Stimulated activated CD8-positive, alpha-beta memory T cell treated with anti-CD3 and anti-CD28 coated beads, Interleukin-15, amount 100 ng/mL, for 1 hour (primary cell): ENCODE data around the gene YJEFN3.

Experiments
- DNase-seq: peaks from one replicate; pipeline ENCODE4 v3.0.0-alpha.2; 2020; ENCODE audit warnings: low read depth

The YJEFN3 gene

DNA sequence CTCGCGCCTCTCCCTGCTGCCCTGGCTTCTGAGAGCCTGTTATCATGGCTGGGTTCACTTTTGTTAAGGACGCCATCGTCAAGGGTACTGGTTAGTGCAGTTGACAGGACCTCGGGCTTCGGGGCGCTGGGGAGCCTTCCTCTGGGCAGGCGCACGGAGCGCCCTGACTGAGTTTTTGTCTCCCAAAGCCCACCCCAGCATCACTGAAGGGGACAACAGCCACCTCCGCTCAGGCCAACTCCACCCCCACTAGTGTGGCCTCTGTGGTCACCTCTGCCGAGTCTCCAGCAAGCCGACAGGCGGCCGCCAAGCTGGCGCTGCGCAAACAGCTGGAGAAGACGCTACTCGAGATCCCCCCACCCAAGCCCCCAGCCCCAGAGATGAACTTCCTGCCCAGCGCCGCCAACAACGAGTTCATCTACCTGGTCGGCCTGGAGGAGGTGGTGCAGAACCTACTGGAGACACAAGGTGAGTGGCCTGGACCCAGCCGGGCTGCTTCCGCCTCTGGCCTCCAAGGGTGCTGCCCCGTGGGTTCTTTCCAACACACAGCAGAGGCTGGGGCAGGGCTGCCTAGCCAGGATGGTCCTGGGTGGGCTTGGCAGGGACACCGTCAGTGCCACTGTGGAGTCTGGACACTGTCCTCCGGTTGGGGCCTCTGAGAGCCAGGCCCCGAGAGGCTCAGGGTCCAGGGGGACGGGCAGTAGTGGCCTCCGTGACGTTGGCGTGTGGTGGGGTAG, 30.3 kb upstream of the YJEFN3 start:
- no peak for DNase-seq

- DNase-seq: no peak
These were observed 29.3 kb upstream of the YJEFN3 start for GRCh38 chr19:19499272-19499995.

DNA sequence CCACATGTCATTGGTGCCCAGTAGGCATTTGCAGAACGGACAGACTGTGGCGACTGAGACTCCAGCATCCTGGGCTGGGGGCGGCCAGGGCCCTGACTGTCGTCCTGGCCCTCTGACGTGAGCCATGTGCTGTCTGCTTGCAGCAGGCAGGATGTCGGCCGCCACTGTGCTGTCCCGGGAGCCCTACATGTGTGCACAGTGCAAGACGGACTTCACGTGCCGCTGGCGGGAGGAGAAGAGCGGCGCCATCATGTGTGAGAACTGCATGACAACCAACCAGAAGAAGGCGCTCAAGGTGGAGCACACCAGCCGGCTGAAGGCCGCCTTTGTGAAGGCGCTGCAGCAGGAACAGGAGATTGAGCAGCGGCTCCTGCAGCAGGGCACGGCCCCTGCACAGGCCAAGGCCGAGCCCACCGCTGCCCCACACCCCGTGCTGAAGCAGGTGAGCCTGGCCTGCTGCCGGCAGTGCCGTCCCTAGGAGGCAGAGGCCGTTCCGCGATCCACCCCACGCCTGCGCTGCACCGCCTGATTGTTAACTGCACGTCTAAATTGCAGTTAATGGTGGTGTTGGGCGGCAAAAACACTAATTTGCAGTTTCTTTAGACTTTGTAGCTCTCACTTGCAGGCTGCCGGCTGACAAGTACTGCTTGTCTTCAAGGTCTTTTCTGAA, 27.6 kb upstream of the YJEFN3 start:
- no peak for DNase-seq

GRCh38 chr19:19501798-19502197, 26.9 kb upstream of the YJEFN3 start:
- DNase-seq: no peak

DNA sequence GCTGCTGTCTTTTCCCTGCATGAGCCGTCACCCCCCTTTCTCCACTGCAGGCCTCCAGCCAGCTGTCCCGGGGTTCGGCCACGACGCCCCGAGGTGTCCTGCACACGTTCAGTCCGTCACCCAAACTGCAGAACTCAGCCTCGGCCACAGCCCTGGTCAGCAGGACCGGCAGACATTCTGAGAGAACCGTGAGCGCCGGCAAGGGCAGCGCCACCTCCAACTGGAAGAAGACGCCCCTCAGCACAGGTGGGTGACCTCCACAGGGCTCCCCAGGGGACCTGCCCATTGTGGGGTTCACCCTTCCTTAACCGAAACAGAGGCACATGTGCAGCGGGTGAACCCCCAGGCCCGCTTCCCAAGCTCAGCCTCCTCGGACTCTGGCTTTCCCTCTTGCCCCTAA, 26.4 kb upstream of the YJEFN3 start:
- no peak for DNase-seq

DNA sequence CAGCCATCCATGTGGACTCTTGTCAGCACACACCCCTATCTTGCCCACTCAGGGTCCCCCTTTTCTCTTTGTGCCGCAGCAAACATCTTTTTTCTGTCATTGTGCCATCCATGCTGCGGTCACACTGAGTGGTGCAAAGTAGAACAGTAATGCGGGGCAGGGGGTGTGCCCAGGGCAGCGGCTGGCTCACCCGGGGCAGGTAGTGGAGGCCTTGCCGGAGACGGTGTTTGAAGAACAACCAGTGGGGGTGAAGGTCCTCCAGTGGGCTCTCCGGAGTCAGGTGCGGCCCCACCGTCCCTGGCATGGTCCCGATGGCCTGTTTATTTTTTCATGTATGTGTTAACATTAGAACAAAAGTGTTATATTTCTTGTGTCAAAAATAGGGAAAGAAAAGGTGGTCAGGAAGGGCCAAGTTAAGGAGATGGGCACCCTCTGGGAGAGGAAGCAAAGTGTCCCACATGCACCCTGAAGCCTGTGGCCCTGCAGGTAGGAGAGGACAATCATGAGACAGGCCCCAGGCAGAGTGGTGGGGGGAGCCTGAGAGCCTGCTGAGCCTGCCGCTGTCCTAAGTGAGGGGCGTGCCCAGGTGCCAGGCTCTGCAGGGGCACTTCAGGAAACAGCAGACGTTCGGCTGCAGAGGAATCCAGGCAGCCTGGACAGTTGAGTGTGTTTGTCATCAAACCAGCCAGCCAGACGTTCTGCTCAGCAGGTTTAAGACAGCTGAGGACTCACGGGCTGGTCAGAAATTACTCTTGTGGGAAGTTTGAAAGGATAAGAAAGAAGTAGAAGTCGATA, 25.7 kb upstream of the YJEFN3 start:
- no peak for DNase-seq

DNA sequence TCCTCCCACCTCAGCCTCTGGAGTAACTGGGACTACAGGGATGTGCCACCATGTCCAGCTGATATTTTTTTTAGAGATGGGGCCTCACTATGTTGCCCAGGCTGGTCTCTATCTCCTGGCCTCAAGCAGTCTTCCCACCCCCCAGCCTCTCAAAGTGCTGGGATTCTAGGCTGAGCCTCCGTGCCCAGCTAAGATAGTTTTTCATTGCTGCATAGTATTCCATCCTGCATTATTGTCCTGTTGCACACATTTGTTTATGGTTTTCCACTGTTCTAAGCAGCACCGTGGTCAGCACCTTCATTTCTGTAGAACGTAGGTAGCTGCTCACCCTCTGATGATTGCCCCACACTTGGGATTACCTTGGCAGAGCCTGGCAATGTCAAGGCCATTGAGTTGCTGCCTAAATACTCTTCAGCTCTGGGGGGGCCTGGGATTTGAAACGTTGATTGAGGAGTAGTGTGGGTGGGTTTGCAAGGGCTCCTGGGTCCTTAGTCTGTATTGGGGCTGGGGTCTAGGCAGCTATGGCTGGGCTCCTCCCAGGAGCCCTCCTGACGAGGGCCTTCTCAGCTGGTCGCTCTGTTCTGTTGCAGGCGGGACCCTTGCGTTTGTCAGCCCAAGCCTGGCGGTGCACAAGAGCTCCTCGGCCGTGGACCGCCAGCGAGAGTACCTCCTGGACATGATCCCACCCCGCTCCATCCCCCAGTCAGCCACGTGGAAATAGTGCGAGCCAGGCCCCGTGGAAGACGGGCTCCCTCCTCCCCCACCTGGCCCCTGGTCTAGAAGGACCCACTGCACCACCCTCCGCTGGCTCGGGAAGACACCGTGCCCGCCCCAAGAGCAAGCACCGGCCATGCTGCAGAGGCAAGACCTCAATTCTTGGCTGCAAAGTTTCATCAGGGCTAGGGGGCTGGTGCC, 23.7 kb upstream of the YJEFN3 start:
- DNase-seq: no peak

DNA sequence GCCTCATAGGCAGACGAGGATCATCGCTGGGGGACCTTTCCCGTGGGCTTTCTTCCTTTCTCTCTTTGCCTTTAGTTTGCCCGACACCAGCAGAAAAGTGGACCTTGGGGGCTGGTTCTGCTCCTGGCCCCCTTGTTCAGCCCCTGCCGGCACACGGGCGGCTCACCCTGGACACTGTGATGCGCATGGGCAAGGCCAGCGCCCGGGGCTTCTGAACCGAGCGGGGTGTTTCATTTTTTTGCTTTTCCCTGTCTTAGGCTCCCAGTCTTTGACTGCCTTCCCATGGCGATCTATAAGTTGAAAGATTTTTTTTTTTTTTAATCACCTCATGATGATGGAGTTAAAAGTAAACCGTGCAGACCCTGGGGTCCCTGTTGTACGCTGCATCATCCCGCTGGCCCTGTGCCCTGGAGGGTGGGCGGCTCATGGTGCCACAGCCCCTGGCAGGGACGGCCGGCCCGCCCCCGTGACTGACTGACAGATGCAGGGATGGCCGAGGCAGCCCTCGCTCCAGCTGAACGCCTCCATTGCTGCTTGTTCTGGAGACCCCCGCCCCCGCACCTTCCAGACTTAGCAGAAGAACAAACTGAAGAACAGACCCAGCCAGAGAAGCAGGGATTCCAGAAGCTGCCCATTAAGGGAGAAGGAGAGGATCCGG, 22.9 kb upstream of the YJEFN3 start:
- DNase-seq: no peak

GRCh38 chr19:19506592-19506991, 22.1 kb upstream of the YJEFN3 start:
- no peak for DNase-seq

DNA sequence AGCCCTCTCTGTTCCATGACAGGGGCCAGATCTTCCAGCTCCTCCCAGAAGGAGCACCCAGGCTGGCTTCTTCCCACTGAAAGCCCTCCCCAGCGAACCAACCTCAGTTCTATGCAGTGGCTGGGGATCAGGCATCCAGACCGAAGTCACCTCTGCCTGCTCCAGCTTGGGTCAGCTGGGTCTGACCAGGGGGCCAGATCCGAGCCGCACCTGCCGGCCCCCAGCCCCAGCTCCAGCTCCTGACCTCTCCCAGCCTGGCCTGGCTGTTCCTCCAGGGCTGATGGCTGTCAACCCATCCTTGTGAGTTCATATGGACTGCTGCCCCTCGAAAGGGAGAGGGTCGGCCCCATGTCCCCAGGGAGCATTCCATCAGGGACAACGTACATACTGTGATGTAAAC, 21.4 kb upstream of the YJEFN3 start:
- no peak for DNase-seq

- no peak for DNase-seq
These were observed 20.5 kb upstream of the YJEFN3 start for GRCh38 chr19:19508217-19508616.

DNA sequence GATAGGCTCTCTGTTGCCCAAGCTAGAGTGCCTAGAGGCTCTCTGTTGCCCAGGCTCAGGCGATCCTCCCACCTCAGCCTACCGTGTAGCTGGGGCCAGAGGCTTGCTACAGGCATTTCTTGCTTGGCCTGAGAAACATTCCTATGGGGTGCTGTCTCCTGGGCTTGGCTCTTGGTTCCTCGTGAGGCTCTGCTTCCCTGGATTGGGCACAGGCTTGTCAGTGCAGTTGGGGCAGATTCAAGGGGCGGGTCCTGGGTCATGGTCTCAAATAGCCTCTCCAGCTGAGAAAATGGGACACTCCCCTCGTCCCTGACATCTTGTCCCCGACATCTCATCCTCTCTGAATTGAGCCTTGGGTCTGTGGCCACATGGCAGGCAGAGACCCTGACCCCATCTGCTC, 18.3 kb upstream of the YJEFN3 start:
- no peak for DNase-seq

DNA sequence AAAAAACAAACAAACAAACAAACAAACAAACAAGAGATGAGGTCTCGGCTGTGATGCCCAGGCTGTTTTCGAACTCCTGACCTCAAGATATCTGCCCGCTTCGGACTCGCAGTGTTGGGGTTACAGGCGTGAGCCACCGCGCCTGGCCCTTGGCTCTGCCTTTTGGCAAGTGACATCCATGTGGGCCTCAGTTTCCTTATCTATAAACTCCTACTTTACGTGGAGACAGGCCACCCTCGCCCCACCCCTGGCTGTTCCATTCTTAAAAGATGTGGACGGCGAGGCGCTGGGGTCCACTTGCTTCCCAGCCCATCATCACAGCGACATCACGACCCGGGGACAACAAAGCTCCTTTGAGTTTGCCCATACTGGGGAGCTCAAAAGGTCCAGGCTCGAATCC, 15.0 kb upstream of the YJEFN3 start:
- no peak for DNase-seq

DNA sequence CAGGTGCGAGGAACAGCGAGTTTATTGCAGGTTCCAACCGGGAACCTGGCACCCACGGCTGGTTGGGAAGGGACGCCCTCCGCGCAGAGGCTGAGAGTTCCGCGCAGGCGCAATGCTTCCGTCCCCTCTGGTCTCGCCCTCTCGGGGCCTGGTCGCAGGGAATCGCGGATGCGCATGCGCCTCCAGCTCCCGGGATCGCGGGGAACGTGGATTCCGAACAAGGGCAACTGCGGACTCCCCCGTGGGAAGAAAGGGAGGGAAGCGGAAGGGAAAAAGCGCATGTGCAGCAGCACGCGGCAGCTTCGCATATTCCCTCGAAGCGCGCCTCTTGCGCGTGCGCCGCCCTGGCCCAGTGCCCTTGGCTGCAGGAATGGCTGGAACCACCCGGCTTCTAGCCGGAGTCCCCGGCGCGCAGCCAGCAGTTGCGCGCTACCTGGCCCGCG, 14.5 kb upstream of the YJEFN3 start:
- DNase-seq: no peak

DNA sequence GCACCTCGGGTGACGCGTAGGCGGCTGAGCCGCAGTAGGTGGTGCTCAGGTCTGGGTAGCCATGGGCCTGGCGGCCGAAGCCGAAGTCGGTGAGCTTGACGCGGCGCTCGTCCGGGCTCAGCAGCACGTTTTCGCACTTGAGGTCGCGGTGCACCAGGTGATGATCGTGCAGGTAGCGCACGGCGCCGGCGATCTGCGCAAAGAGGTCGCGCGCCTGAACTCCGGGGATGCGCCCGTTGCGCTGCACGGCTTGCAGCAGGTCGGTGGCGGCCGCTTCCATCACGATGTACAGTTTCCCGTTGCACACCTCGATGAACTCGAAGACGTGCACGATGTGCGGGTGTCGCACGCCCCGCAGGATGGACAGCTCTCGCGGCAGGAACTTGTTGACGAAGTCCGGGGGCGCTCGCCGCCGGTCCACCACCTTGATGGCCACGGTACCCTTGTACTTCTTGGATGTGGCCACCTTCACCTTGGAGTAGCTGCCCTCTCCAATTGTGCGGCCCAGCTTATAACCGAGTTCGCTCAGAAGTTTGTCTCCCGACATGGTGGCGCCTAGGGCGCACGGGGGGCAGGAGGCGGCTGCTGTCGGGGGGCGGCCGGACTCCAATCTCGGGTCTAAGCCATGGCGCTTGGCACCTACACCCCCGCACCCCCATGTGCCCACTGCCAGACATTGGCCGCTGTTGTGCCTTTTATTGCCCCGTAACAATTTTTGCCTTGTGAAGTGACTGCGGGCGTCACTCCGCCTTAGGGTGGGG, 13.7 kb upstream of the YJEFN3 start, which contains the start of gene TSSK6:
Gene TSSK6, minus strand, starts transcription at position 668 of the 761 bp plus-strand sequence. Its CDS starts 121 bp downstream, at position 547.
- DNase-seq: no peak

GRCh38 chr19:19515642-19516519, 12.8 kb upstream of the YJEFN3 start, which contains the start of gene NDUFA13:
Gene NDUFA13, plus strand, starts transcription at chr19:19516225. Its CDS starts 14 bp downstream, at chr19:19516239.
- peak; percentile 92 for DNase-seq

GRCh38 chr19:19517235-19517619, 11.5 kb upstream of the YJEFN3 start:
- no peak for DNase-seq

DNA sequence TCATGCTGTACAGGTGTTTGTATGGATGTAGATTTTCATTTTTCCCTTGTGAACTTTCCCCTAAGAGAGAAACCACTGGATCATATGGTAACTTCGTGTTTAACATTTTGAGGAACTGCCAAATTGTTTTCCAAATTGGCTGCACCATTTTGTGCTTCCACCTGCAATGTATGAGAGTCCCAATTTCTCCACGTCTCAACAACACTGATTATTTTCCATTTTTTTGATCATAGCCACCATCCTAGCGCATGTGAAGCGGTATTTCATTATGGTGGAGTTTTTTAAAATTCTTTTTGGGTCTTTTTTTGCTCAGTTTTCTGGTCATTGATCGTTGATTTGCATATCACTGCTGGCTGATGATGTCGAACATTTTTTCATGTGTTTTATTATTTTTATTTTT, 7.7 kb upstream of the YJEFN3 start:
- no peak for DNase-seq

DNA sequence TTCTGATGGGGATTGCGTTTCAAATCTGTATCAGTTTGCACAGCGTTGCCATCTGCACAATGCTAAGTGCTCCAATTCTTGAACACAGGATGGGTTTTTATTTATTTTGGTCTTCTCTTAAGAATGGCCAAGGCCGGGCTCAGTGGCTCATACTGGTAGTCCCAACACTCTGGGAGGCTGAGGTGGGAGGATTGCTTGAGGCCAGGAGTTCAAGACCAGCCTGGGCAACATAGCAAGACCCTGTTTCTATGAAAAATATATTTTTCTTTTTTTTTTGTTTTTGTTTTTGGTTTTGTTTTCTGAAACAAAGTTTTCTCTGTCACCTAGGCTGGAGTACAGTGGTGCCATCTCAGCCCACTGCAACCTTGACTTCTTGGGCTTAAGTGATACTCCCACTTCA, 5.5 kb upstream of the YJEFN3 start:
- DNase-seq: no peak
